ENCODE results near the gene AFF3.
"Not testable (repeated sequence)": the region's sequence is repeated elsewhere in the genome, so short reads cannot be mapped to it uniquely, and the experiment has no call there.

Gene AFF3

DNA sequence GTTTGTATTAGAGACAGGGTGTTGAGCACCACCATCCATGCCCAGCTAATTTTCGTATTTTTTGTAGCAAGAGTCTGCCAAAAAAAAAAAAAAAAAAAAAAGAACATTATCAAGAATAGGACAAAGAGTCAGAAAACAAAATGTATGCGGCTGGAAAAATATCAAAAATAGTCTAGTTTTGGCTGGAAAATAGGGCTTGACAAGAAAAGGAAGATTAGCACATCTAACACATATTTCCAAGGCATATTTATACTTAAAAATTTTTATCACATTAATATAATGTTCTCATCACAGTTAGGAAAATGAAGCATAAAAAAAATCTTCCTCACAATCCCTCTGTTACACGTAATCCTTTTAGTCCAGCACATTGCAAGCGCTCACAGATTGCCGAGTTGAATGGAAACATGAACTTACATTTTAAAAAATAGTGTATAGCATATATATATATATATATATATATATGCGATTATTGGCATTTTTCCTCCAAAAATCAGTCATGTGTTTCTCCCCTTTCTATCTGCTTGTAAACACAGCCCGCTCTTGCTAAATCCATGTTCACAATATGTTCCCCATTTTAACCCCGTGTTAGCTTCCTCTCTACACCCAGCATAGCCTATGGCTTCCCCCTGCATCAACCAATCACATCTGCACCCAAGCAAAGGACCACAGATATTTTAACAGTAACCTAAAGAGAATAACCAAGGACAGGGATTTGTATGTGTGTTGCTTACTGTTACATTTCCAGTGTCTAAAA is 183.0 kb downstream of the AFF3 start:
- DNase-seq, result no peak

DNA sequence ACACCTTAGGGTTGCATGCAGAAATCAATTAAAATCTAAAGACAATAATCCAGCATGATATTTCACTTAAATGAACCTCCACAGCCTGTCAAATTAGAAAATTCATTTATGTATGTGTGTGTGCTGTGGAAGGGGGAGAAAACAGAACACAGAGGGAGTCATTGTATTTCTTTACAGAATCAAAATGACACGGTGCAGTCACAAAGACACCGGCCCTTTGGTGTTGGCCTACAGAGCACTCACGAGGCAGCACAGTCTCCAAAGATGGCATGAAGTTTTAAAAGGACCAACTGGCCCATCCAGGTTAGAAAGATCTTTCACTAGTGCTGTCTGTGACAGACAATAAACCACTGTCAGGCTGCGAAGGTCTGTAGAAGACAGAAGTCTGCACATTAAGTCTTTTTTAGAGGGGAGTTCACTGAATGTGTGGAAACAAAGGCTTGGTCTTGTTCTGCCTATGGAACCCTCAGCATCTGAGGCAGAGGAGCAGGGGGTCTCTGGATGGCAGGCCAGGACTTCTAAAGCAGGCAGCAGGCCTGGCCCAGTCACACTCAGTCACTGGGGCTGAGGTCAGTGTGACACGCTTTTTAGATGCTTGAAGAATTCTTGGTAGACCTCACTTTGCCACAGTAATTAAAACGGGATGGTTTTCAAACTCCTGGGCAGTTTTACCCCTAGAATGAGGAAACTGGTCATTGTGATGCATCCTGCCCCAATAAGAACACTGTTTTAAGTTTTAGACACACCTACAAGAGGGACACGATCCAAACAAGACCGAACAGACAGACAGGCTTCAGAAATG is 184.9 kb downstream of the AFF3 start:
- DNase-seq, result no peak

DNA sequence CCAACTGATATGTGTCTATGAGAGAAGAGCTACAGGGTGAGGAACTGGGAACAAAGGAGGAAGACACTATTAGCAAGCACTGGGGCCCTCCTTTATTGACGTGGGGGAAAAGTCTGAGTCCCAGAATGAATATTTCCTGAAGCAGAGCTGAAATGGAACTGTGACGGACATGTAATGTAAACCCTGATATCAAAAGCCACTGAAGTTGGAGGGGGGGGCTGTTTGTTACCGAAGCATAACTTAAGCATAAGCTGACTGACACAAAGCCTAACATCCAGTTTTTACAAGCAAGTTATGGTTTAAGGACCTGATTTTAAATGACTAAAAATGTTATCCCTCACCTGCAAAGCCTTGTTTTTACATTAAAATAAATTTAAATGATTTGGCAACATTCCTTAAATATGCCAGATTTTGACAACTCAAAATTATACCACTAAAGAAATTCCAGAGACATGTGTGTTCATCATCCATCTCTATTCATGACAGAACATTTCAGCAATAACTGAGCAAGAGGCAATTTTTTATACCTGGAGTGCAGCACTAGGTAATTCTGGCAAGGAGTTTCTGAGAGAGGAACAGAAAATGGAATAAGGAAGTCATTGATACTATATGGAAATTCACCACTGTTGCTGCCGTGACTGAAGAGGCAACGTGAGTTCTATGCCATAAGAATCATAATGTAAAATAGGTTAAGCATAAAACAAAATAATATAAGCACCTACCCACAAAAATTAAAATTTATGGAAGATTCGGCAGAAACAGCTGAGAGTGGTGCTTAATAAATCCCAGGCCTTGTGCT is 186.0 kb downstream of the AFF3 start:
- no peak for DNase-seq

DNA sequence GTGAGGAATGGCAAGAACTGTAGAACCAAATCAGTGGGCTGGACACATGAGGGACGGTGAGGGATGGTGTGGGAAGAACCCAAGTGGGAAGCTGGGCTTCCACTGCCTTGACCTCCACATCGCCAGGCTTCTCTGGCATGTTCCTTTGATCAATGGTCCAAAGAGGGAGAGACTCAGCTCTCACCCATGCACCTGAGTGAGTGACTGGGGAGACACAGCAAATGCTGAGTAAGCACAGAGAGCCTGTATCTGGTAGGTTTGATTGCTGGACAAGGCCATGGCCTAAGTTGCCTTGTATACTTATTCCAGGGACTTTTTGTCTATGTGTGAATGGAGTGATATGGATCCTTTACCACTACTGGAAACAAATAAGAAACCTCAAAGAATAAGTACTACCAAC is 188.6 kb downstream of the AFF3 start:
- no peak for DNase-seq

DNA sequence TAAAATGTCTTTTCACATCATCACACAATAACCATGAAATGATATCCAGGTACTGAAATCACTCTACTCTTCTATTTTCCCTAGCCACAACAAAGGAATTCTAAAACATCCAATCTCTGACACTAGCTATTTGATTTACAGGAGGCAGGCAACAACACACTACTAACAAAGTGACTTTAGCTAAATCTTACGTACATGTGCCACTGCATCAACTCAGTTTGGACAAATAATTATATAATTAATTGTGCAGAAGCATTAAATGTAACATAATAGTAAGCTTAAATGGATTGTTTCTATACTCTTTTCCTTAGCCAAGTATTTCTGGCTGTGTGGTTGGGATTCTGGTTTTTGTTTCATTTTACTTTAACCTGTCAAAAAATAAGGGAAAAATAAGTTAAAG is 192.4 kb downstream of the AFF3 start:
- no peak for DNase-seq

DNA sequence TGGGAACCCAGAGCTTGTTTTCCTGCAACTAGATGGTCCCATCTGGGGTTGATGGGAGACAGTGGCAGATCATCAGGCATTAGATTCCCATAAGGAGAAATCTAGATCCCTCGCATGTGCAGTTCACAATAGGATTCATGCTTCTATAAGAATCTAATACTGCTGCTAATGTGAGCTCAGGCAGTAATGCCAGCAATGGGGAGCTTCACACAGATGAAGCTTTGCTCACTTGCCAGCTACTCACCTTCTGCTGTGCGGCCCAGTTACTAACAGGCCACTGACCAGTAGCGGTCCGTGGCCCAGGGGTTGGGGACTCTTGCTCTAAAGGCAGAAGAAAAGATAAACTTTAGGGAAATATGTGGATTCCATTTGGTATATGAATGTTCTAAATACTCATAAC is 192.9 kb downstream of the AFF3 start:
- no peak for DNase-seq

DNA sequence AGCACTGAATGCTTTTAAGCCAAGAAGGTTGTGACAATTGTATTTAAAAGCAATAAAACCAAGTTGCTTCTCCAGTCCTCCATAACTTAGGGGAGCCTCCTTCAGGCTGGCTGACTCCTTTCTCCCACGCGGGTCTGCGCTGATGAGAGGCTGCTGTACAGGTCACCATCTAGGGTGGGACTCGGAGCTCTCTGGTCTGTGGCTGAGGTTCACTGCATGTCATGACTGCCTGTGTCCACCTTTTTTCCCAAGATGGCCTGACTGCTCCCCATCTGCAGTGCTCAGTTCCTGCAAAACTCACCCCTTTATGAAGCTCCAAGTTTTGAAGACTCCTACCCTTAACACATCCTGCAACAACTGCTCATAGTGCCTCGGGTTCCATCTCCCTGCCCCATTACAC is 194.4 kb downstream of the AFF3 start:
- no peak for DNase-seq

DNA sequence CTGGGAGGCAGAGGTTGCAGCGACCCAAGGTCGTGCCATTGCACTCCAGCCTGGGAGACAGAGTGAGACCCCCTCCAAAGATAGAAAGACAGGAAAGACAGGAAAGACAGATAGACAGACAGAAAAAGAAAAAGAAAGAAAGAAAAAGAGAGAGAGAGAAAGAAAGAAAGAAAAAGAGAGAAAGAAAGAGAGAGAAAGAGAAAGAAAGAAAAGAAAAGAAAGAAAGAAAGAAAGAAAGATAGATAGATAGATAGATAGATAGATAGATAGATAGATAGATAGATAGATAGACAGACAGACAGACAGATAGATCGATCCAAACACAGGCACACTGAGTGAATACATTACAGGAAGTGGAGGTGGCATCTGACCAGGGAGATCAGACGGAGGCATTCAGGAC is 195.0 kb downstream of the AFF3 start:
- not testable (repeated sequence) for DNase-seq

DNA sequence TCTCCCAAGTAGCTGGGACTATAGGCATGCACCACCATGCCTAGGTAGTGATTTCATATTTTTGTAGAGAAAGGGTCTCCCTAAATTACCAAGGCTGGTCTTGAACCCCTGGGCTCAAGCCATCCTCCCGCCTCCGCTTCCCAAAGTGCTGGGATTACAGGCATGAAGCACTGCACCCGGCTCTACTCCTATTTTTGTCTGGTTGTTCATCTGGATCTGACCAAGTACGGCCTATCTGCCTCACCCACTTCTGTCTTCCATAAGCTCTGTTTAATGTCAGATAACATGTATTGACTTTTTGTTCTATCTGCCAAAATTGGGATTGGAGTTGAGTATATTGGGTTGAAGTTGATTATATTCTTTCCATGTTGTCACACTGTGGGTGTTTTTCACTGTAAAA is 198.4 kb downstream of the AFF3 start:
- DNase-seq, result no peak

DNA sequence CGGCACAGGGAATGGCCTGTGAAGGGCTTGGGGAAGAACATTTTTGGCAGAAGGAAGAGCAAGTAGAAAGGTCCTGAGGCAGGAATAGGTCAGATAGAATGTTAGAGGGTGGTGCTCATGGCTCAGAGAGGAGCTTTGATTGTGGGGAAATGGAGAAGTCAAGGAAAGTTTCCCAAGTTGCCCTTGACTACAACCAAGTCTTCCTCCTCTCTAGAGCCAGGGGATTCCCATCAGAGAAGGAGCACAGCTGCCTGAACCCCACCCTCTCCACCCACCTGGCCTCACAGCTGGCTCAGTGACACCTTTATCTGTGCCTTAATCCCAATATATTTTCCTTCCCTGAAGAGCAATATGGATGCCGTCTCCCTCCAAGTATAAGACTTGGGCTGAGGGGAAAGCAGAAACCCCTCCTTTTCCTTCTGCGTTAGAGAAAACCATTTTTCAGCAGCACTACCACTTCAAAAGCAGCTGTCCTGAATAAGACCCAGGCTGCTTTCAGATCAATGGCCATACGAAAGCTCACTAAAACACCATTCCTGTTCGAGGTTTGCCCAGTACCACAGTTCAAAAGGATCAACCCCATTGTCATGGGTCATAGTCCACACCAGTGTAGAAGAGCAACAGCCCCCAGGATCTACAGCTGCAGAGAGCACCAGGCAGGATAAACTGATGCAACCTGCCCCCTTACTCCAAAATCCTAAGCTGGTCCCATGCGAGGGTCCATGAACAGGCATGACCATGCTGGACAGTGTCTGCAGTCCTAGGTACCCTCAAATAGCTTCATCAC is 199.6 kb downstream of the AFF3 start:
- no peak for DNase-seq

DNA sequence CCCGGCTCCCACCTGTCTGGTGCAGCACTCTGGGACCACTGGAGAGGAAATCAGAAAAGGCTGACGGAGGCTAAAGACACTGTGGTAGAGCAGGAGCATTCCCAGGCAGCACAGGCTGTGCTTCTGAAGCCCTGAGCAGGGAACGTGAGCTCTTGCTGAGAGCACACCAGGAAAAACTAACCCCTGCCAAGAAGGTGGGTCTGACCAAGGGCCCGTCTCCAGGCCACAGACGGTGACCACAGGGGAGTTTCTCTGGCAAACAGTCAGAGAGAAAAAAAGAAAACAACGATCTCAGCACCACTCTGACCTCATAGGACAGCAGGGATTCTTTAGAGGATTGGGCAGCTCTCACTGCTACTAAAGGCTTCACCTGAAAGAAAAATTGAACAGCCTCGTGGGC is 201.4 kb downstream of the AFF3 start:
- DNase-seq, result no peak

DNA sequence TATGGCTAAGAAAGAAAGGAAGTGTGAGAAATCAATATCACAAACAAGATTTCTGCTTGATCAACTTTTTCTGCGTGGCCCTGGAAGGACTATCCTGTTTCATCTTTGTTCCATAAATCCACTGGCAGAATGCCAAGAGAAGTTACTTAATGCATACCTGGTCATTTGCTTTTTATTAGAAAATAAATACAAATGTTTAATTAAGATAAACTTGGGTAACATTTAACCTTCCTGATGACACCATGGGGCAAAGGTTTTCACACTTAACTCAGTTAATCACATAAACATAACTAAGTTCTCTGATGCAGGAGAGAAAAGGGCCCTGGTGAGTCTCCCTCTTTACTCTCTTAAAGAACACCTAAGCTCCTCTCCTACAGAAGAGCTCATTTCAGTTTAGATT is 203.3 kb downstream of the AFF3 start:
- DNase-seq, result no peak

DNA sequence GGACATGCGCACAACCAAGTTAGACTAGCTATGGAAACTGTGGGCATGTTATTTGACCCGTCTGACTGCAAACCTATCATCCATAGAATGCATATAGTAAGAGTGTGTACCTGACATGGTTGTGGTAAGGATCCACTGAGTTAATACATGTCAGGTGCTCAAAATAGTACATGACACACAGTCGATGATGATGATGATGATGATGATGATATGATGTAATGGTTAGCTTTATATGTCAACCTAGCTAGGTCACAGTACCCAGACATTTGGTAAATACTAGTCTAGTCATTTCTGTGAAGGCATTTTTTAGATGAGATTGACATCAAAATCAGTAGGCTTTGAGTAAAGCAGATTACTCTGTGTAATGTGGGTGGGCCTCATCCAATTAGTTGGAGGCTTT is 204.1 kb downstream of the AFF3 start:
- DNase-seq, result no peak

DNA sequence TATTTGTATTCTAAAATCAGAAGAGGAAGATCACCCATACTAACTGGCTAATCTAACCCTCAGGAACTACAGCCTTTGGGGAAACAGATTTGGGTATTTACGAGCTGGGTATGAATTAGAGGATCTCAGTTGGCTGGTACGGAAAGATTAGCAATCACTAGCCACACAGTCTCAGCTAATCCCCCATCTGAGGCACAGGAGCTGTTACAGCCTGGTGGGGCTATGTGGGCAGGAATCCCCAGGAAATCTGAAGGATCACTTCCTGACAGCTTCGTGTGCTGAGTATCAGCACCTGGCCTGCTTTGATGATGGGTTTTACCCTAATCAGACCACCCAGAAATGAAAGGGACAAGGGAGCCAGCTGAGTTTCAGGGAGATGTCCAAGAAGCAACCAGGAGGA is 206.3 kb downstream of the AFF3 start:
- no peak for DNase-seq

DNA sequence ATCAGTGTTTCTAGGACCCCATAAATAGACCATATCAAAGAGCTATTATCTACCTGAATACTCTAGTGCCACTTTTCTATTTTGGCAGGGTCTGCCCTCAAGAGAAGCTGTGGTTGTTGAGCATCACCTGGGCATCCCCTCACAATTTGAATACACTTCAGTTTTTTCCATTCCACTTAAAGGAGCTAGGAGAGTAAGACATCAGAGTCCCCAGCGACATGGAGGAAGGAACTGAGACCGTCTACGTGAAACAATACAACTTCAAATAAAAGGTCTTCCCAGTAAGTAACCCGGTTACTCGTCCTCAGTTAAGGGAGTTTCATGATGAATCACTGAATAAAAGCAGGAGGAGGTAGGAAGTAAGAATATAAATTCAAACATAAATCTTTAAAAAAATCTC is 206.7 kb downstream of the AFF3 start:
- DNase-seq, result no peak

DNA sequence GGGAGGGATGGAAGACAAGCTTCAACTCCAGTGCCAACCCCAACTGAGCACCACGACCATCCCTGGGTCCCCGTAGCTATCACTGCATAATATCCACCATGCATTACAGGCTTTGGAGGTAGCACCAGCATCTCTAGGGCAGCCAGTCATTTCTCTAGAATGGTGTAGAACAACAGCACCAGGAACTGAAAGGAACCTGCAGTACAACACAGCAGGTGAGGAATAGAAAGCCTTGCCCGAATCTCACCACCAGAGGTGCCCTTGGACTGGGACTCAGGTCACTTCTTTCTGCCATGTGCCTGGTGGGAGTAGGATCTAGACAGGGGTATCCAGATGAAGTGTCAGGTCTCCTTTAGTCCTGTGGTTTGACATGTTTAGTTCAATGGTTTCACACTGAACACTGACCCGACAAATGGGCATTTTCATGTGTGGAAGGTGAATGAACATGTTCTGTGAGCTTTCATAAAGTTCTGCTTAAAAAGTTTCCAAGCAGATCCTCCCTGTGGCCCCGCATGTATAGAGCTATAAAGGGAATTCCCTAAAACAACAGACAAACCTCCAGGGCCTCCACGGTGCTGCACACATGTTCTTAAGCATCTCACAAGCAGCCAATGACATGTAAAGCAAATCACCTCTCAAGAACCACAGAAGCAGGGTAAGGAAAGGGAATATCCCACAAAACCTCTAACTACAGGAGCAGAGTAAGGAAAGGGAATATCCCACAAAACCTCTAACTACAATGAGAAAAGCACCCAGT is 208.3 kb downstream of the AFF3 start:
- no peak for DNase-seq

DNA sequence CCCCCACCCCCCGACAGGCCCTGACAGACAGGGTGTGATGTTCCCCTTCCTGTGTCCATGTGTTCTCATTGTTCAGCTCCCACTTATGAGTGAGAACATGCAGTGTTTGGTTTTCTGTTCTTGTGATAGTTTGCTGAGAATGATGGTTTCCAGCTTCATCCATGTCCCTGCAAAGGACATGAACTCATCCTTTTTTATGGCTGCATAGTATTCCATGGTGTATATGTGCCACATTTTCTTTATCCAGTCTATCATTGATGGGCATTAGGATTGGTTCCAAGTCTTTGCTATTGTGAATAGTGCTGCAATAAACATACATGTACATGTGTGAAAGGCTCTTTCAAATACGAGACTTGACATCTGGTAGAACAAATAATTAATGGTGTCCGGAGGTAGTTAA is 208.9 kb downstream of the AFF3 start:
- not testable (repeated sequence) for DNase-seq

DNA sequence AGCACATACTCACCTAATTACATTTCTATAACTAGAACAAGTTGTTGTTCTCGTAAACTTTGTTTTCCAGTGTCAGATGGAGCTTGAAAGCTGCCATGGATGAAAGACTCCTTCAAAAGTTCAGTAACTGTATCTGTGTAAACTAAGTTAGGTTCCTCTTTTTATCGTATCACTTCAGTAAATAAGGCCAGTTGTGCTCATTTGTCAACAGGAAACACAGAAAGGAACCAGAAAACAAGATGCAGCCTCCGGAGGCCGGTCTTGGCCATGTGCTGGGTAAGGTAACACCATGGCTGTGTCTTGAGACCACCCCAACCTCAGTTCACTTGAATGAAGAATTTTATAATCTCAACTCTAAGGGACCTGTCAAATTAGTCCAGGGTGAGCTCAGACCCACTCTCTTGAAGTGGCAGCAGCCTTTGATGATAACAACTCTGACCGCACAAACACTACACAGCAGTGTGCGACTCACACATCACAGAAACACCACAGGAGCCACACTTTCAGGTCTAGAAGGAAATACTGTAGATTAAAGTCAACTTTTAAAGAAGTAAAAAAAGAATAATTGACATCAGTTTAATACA is 213.8 kb downstream of the AFF3 start:
- DNase-seq, result no peak

DNA sequence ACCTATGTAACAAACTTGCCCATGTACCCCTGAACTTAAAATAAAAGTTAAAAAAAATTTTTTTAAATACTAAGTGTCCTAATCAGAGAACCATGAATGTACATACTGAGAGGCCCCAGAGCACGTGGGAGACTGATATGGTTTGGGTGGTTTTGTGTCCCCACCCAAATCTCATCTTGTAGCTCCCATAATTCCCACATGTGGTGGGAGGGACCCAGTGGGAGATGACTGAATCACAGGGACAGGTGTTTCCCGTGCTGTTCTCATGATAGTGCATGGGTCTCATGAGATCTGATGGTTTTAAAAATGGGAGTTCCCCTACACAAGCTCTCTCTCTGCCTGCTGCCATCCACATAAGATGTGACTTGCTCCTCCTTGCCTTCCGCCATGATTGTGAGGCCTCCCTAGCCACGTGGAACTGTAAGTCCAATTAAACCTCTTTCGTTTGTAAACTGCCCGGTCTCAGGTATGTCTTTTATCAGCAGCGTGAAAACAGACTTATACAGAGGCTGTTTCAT is 214.6 kb downstream of the AFF3 start:
- DNase-seq, result not testable (repeated sequence)

DNA sequence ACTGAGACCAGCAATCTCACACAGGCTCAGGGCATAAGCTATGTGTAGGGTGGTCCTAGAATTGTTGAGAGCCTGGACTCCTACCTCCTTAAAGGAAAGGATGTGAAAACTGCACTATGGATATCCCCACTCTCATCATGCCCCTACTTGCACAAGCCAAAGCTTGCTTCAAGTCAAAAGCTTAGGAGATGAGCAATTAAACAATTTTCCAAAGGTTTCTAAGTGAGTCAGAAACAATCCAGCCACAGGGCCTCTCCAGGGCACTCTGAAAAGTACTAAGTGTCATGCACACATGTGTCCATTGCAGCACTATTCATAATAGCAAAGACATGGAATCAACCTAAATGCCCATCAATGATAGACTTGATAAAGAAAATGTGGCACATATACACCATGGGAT is 215.4 kb downstream of the AFF3 start:
- no peak for DNase-seq

DNA sequence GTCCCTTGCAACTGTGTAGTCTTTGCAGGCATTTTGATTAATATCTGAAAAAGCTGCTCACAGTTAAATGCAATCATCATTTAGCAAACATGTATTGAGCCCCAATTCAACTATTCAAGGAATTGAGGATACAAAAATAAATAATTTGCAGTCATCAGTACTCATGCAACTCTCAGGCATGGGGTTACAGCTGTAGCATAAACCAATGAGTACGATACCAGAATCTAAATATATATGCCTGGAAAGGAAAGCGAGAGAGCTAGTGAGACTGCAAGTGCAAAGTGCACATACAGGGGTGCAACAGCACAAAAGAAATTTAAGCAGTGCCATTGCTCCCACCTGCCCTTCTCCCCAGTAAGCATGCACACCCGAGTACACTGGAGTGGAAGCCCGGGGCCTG is 216.4 kb downstream of the AFF3 start:
- DNase-seq, result no peak

DNA sequence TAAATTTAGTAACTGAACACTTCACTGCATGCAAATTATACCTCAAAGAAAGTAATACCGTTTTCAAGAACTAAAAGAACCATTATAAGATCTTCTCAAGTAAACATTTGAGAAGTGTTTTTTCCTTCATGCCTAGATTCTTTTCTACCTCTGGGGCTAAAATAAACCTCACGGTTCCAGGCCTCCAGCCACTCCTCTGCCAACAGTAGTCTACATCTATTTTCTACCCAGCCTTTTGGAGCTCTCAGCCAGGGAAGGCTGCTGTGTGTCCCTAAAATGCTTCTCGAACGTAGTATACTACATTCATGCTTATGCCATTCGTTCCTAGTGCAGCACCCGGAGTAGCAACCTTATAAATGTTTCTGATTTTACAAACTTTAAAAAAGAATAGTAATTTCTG is 219.7 kb downstream of the AFF3 start:
- DNase-seq, result no peak

All from NK-92 treated with Interleukin-12 subunit alpha and Interleukin-12 subunit beta, amount 100 ng/mL, for 24 hours (cell line).